Umbilical cord (tissue), 2 donors: ENCODE measurements around the gene TRHDE. TPM values are rescaled to one million over a fixed set of nuclear protein-coding genes. Genes with fewer than 3 reads are reported as not detected.
"Not testable (repeated sequence)": the region's sequence is repeated elsewhere in the genome, so short reads cannot be mapped to it uniquely, and the experiment has no call there.

Experiments used
- DNase-seq: peaks from one replicate; pipeline ENCODE4 v3.0.0-alpha.2; 2015; ENCODE audit warnings: low spot score
- total RNA-seq: library from RNA; depleted of rRNA; stranded (reverse); fragments of >200 nt; gene quantifications from one replicate; pipeline ENCODE4 v1.2.3, GENCODE V29; 2014; ENCODE audit warnings: low replicate concordance; ENCODE audit not compliant: insufficient read depth

TRHDE gene
- total RNA-seq, 1 donor from 2014 or later: 94.6 TPM

DNA sequence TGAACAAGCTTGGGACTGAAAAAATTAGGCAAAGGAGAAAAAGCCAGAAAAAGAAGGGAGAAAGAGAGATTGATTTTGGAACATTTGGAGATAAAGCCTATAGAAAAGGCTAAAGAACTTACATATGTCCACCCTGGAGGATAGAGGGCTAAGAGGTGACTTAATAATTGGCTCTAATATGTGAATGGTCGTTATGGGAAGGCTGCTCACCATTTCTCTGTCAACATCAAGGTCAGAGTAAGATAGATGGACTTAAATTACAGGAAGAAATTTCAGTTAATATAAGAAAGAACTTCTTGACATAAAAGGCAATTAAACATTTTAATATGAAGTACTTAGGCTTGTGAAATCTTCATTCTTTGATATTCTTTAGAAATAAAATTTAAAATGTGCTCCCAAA lies 238.6 kb downstream of the TRHDE start:
- no peak for DNase-seq

DNA sequence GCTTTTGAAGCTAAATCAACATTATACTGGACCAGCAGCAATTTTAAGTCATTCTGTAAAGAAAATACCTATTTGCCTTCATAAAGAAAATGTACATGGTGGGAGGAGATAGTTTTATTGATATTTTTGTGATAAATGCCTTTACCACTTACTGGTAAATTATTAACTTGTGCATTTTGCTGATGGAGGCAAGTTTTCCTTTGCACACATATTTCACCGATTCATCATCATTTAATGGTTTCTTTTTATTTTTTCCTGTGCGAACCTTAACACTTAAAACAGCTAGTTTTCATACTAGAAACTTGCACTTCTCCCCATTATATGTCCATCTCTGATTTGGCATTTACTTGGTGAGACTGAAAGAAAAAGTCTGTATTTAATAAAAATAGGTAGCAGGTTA lies 239.3 kb downstream of the TRHDE start:
- DNase-seq: no peak

DNA sequence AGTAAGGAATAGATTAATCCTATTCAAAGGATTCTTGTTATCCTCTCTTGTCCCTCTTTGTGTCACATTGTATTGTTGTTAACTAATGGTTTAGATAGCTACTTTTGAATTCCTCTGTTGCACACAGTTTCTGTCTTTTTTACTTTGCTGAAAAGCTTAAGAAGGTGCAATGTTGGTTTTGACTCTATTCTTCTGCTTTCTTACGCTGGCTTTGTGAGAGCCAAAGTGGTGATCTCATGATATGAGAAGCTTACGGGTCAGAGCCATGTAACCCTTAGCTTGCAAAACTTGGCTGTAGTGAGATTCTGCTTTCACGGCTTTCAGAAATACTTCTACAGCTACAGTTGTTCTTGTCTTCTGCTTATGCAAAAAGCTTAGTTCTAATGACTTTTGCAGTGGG lies 239.7 kb downstream of the TRHDE start:
- DNase-seq: peak; percentile 80

- not testable (repeated sequence) for DNase-seq
Measured at GRCh38 chr12:72520044-72520678, 248.0 kb downstream of the TRHDE start.

- DNase-seq: peak; percentile 45
Measured at GRCh38 chr12:72521326-72521725, 249.2 kb downstream of the TRHDE start.

GRCh38 chr12:72522411-72522810 lies 250.2 kb downstream of the TRHDE start:
- DNase-seq: no peak

- peak; percentile 31 for DNase-seq
Measured at GRCh38 chr12:72523754-72524153, 251.6 kb downstream of the TRHDE start.

DNA sequence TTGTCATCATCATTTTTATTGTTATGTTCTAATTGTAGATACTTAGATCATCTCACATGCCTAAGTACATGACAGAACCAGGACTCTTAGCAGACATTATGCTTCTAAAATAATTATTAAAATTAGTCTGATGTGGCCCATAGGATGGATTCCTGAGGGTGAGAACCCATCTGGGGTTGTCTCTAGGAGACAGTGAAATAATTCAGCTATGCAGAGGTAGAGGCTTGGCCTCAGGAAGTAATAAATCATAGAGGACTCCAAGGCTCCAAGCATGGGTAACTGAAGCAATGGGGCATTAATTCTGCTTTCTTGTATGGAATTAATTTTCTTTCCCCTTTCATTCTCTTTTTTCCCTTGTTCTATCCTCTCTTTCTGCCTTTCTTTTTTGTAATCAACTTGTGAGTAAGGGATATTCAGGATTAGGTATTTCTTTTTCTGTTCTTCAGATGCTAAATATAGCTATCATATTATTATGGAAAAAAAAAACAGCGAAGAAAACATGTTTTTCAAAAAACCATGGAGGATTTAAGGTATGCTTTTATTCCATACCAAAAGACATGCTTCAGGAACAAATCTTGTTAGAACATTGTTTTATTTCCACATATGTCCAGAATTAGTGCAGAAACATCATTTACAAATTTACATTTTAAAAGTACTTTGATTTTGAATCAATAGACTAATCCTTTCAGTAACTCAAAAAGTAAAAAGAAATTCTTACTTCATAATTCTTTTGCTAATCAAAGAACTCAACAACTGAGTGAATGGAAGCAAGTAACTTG lies 263.2 kb downstream of the TRHDE start:
- no peak for DNase-seq

DNA sequence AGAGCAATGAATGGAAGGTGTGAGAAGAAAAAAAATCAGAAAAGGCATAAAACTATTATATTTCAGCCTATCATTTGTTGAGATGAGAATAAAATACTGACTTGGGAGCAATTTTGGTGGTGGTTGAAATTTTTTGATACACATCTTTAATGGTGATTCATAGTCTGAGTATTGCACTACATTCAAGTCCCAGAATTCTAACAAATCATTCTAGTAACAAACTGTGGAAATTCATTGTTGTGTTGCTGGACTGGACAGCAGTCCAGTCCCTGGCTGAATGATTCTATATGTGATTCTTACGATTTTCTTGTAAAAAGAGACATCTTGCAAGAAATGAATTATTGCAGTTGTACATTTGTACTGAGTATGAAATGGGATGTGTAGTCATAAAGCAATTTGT lies 268.6 kb downstream of the TRHDE start:
- no peak for DNase-seq

DNA sequence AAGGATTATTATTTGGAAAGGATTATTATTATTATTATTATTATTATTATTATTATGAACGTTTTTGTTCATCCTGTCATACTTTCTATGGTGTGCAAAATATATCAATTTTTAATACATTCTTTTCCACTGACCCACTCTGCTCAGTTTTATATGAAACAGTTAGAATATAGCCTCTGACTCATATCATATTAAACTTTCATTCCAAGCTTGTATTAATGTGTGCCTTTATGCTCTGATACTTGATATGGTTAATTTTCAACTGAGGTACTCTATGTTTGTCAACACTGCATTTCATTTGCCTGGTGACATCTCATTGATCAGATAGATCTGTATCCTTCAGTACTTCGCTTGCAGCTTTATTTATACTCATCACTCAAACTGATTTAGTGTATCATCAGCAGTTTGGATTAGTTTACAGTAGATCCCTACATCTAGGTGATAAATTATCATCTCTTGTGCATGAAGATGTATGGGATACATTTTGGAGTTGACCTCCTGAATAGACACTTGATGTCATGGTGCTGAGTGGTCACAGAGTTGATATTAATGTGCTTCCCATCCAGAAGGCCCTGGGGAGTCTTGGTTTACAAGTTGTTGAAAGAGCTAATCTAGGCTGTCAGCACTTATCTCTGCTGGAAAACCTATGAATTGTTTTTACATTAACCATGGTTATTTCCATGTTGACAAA lies 271.8 kb downstream of the TRHDE start:
- no peak for DNase-seq

DNA sequence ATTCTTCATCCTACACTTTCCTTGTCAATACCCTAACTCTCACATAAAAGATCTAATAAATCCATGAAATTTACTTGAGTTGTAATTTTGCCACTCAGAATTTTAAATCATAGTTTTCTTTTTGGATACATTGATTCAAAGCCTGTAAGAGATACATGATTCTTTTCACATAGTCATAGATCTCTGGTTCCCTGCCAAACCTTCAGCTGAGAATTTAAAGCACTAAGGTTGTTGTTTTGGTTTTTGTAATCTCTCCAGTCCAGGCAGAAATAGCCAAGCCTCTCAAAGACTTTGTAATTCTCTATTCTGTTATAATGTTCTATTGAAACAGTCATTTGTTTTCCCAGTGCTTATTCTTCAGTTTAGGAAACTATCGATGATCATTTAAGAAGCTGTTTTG lies 273.9 kb downstream of the TRHDE start:
- peak; percentile 12 for DNase-seq

DNA sequence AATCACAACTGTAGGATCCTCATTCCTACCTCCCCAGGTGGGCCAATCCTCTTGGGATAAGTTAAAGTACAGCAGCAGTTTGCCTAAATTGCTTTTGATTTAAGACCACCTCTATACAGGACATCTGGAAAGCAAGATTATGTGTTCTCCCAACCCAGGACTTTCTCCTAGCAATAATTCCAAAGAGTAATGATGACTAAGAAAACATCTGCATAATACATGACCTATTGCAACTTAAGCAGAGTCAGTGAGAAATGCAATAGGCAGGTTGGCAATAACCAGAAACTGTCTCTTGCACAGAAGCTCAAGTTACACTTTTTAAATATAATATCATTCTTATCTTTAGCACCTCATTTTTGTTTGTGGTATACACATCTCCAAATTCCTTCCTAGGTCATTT lies 275.4 kb downstream of the TRHDE start:
- peak; percentile 7 for DNase-seq

- no peak for DNase-seq
Measured at GRCh38 chr12:72549184-72549583, 277.0 kb downstream of the TRHDE start.

- DNase-seq: peak; percentile 78
Measured at GRCh38 chr12:72560003-72560769, 288.0 kb downstream of the TRHDE start.

GRCh38 chr12:72570601-72571000 lies 298.4 kb downstream of the TRHDE start:
- no peak for DNase-seq

DNA sequence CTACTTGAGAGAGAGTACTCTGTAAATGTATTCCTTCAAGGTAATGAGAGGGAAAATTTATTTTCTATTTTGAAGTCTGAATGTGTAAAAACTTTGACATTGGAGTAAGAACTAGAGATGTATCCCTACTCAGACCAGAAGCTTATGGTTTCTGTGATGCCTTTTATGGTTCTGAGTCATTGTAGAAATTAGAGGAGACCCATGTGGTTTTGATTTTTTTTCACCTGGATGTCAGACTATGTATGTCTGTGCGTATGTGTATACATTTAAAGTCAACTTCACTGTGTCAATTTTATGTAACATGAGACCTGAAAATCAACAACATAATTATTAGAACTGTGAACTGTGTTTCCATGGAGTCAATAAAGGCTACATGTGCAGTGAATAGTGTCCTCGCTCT lies 302.0 kb downstream of the TRHDE start:
- DNase-seq: no peak

GRCh38 chr12:72578327-72578726 lies 306.2 kb downstream of the TRHDE start:
- DNase-seq: no peak

- DNase-seq: no peak
Measured at GRCh38 chr12:72586456-72586855, 314.3 kb downstream of the TRHDE start.

DNA sequence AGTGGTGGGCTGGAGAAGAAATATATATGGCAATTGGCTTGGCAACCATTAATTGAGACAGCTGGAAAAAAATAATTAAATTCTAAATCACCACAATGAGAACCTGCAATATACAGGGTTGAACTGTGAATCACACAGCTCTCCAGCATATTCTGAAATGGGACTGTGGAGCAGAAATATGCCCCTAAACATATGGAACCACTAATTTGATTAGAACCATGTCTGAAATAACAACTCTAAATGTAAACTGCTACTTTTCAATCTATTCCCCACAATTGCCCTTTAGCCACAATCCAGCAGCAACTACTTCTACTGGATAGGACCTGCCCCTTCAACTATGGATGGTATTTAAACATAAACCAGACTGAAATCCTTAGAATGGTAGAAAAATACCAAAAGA lies 330.4 kb downstream of the TRHDE start:
- no peak for DNase-seq

DNA sequence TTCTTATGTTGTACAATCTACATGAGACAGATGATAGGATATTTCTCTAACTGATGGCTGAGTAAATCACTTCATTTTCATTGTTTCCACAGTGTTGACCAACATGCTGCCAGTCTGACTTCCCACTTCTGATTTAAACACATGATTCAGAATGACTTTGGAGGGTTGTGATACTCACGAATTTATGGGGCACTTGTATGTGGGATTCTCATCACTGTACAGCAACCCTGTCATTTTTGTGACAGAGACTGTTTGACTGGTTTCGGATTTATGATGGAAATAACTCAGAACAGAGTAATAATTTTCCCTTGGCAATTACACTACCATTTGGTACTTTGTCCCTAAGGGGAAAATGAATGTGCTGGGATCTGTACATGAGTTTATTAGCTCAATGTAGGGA lies 333.8 kb downstream of the TRHDE start:
- DNase-seq: no peak

DNA sequence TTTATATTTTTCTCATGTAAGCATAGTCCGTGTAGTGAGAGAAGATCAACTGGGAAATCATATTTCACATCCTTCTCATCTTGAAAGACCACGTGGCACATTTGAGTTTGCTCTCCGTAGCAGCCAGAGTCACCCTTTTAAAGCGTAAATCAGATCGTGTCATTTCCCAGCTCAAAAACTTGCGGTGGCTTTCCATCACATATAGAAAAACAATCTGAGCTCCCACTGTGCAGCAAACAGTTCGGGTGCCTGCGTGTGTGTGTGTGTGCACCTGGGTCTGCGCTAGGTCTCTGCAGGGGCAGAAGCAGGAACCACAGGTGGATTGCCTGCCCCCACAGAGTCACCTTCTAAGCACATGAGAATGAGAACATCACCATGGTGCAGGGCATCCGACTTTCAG lies 338.2 kb downstream of the TRHDE start:
- DNase-seq: no peak

DNA sequence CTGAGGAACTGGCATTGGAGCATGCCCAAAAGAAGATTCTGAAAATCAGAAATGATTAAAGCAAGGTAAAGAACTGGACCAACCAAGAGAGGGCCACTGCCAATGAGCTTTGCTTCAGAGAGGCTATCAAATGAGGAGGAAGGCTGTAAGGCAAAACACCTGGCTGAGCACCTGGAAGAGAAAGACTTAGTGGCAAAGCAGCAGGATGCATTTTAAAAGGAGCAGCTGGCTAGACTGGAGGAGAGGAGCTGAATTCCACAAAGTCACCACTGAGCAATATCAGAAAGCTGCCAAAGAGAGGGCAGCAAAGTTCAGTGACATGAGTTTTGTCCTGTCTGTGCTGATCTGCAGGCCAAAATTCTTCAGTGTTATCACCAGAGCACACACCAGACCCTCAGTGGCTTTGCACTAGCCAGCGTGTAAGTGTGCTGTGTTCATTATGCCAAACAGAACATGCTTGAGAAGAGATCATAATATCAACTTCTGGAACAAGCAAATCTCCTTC lies 338.7 kb downstream of the TRHDE start:
- no peak for DNase-seq
